IPS-18c (cell line): ENCODE data around the gene FOXP1.

ENCODE experiments used
- H3K4me3 ChIP-seq: 2 replicates; pipeline ENCODE4 v1.7.0; 2013; ENCODE audit warnings: low read depth, mild to moderate bottlenecking, low read length, moderate library complexity; ENCODE audit not compliant: insufficient read depth
- H3K9me3 ChIP-seq: one replicate; pipeline ENCODE4 v1.6.1; 2013; ENCODE audit warnings: mild to moderate bottlenecking, low read length, moderate library complexity; ENCODE audit not compliant: control insufficient read depth, insufficient read depth

The FOXP1 gene

GRCh38 chr3:71010726-71011455, 572.6 kb downstream of the FOXP1 start:
- no peak overlapping the region for H3K4me3 ChIP-seq
- H3K9me3 ChIP-seq, result no peaks in the 10 kb centered on the region

DNA sequence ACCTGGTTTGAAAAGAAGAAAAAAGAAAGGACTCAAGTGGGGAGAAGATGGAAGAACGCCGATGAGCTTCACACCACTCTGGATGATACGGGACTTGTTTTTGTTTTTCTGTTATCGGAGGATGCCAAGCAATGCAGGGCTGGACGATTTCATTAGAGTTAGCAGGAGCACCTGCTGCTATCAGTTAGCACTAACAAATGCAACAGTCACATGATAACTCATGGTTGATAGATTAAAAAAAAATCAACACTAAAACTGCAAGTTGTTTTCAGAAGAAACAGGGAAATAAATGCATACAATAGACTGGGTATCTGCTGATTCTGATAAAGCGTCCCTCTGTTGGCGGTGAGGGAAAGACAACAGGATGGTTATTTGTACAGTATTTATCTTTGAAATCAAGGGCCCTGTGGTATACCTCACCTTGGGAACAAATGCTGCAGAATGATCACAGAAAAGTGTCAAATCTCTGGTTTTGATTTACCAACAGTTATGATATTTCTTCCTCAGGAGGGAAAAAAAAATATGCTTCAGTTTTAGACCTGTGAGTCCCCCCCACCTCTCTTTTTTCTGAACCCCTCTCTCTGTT, 575.1 kb downstream of the FOXP1 start:
- no peaks in the 10 kb centered on the region for H3K9me3 ChIP-seq
- H3K4me3 ChIP-seq, result no peak overlapping the region

DNA sequence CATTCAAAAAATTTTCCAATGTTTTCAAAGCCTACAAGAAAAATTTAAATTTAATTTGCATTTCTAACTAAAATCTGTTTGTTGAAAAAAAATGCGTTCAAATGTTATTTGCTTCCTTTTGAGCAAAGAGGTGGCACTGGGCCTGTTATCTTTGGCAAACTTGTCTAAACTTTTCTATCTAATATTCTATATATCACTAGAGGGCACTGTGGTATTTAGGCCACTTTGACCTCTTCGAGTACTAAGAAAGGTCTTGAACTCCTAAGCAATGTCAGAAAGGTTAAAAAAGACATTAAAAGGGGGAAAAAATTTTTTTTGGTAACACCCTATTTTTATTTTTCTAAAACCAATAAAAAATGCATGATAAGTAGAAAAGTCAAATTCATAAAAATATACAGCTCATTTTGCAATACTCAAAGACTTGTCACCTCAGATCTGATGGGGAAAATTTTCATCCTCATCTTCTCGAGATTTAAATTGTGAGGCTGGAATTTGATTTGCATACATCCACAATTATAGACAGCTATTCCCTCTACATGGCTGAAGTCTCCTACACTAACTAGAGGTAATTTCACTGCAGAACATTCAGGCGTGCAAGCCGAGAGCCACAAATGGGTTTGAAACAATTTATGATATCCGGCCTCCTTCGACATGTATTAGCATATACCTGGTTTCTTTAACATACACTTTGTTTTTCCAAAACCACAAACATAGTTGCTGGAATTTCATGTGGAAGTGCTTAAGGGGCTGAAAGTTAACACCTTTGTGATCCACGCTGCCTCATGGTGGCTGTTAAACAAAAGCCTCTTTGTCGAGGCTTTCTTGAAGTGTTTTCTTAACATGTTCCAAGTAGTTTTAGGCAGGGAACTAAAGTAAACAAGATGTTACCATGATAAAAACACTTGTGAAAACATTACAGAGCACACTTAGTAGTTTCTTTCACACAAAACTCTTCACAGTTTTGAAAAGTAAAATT, 576.4 kb downstream of the FOXP1 start:
- no peaks in the 10 kb centered on the region for H3K9me3 ChIP-seq

DNA sequence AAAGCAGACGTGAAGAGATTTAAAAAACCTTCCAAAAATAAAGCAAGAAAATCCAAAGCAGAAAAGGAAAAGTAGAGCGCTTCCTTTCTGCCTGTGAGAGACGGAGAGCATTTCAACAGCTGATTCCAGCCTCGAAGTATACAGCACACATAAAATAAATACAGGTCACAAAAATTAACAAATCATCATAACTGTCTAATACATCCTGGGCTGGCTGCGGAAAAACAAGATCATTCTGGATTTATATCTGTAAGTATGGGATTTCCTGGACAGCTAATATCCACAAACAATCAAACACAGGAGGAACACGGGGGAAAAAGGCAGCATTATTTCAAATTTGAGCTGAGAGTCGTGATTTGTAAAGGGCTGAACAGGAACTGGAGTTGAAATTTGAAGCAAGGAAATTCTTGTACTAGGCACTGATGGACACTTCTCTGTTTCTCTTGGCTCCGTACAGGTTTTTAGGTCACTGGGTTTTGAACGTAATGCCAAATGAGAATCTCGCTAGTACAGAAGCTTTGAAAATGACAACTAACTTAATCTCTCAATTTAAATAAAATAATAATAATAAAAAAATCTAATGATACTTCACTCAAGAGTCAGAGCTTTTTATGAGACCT, 577.7 kb downstream of the FOXP1 start:
- H3K9me3 ChIP-seq, result no peaks in the 10 kb centered on the region

More for the DNA sequence above, 576.4 kb downstream of the FOXP1 start:
- H3K4me3 ChIP-seq, result no peak overlapping the region

DNA sequence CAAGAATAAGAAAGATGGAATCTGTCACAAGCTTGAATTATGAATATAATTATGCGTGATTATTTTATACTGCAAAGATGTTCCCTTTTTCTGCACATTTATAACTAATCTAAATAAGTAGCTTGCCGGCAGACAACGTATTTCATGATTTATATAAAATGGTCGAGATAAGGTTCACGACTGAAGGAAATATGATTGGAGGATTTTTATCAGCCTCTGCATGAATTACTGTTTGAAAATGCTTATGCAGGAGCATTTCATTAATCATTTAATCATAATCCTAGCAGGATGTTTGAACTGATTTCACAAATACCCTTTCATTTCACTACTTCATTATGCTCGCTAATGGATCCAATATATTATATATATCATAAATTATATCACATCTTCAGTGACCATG, 580.0 kb downstream of the FOXP1 start:
- no peak overlapping the region for H3K4me3 ChIP-seq
- H3K9me3 ChIP-seq, result no peaks in the 10 kb centered on the region

More for the DNA sequence above, 577.7 kb downstream of the FOXP1 start:
- no peak overlapping the region for H3K4me3 ChIP-seq

- Histone ChIP-seq H3K9me3 (no peaks in the 10 kb centered on the region), H3K4me3 (no peak overlapping the region)
Observed at GRCh38 chr3:71002298-71002697, 581.2 kb downstream of the FOXP1 start.

DNA sequence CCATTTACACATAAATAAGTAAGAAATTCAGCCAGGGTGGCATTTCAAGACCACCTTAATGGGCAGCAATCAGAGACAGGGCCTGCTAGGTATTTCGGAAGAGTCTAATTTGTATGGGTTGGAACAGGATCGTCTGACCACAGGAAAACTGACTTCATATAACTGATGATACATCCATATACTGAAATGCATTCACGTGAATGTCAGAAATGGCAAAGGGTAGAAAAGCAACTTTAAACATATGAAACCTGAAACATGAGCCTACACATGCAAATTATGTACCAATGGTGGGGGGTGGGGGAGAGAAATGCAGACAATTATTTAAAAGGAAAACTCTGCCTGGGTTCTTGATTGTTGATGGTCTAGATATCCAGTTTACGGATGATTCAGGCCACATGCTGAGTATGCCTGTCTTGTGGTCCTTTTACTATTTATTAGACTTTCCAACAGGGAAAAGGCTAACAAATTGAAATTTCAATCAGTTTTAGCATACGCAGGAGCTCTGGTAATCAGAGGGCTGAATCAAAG, 582.2 kb downstream of the FOXP1 start:
- no peaks in the 10 kb centered on the region for H3K9me3 ChIP-seq
- no peak overlapping the region for H3K4me3 ChIP-seq

- Histone ChIP-seq H3K4me3 (no peak overlapping the region), H3K9me3 (no peaks in the 10 kb centered on the region)
Observed at GRCh38 chr3:71000483-71000882, 583.0 kb downstream of the FOXP1 start.

GRCh38 chr3:70999730-71000129, 583.8 kb downstream of the FOXP1 start:
- no peaks in the 10 kb centered on the region for H3K9me3 ChIP-seq
- no peak overlapping the region for H3K4me3 ChIP-seq

DNA sequence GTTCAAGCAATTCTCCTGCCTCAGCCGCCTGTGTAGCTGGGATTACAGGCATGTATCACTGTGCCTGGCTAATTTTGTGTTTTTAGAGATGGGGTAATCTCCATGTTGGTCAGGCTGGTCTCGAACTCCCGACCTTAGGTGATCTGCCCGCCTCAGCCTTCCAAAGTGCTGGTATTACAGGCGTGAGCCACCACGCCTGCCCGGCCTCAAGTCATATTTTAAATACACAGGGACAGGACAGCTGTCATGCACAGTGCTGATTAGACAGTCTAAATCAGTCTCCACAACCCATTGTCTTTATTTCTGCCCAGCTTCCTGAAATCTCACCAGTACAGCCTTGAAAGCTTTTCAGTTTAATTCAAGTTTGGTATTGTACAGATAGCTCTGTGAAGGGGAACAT, 587.4 kb downstream of the FOXP1 start:
- H3K4me3 ChIP-seq, result no peak overlapping the region
- no peaks in the 10 kb centered on the region for H3K9me3 ChIP-seq

DNA sequence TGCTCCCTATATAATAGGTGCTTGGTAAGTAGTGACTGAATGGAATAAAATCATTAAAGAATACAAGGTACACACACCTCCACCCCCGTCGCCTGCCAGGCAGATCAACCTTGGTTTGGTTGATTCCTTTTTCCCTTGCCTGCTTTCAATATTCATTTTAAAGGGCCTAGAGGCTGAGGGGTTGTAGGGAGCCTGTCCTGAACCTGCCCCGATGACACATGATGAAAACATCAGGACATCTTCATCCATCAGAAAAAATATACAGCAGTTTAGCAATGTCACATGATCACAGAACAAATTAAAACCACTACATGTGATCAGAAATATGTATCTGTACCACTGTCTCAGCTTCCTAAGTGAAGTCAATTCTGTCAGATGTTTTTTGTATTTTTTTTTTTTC, 588.9 kb downstream of the FOXP1 start:
- Histone ChIP-seq H3K9me3 (no peaks in the 10 kb centered on the region), H3K4me3 (no peak overlapping the region)

GRCh38 chr3:70992562-70993204, 590.8 kb downstream of the FOXP1 start:
- no peaks in the 10 kb centered on the region for H3K9me3 ChIP-seq
- no peak overlapping the region for H3K4me3 ChIP-seq

- Histone ChIP-seq H3K4me3 (no peak overlapping the region), H3K9me3 (no peaks in the 10 kb centered on the region)
Observed at GRCh38 chr3:70992131-70992530, 591.4 kb downstream of the FOXP1 start.

DNA sequence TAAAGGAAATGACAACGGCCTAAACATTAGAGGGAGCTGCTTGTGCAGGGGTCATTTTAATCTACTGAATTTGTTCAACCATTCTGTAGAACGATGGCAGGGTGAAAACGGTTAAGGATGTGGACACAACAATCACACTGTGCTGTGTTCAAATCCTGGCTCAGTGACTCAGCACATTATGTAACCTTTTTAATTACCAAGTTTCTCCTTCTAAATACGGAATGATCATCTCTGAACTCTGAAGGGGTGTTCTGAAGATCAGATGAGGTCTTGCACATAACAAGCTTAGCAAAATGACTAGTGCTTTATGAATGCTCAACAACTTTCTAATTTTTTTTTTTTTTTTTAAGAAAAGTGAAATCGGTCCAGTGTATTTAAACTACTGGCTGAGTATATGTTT, 592.8 kb downstream of the FOXP1 start:
- Histone ChIP-seq H3K4me3 (no peak overlapping the region), H3K9me3 (no peaks in the 10 kb centered on the region)

- Histone ChIP-seq H3K4me3 (no peak overlapping the region), H3K9me3 (no peaks in the 10 kb centered on the region)
Observed at GRCh38 chr3:70990185-70990584, 593.3 kb downstream of the FOXP1 start.

GRCh38 chr3:70989174-70989573, 594.4 kb downstream of the FOXP1 start:
- no peak overlapping the region for H3K4me3 ChIP-seq
- H3K9me3 ChIP-seq, result no peaks in the 10 kb centered on the region

DNA sequence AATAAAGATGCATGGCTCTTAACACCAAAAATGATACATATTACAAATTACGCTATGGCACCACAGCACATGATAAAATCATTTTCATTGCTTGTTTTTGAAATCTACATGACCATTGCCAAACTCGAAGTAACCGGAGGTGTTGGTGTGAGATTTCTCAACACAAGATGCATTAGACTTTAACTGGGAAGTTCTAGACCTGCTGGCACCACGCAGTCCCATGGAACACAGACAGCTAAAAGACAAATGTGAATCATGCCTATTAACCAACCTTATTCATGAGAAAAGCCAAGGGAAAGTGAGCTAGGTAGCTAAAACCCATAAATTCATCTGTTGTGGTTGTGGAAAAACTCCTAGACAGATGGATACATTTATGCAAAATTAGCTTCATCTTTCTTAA, 595.4 kb downstream of the FOXP1 start:
- Histone ChIP-seq H3K9me3 (no peaks in the 10 kb centered on the region), H3K4me3 (no peak overlapping the region)
